H1 (cell line): Measurements from ENCODE around the gene TMEM106C. TPM values are rescaled to one million over a fixed set of nuclear protein-coding genes. Genes with fewer than 3 reads are reported as not detected.
A peak's percentile ranks its signal among the peaks of the same experiment; 100 is the strongest.

ENCODE experiments used
- CTCF ChIA-PET: fragments of 300-600 bp; sonication (Branson Sonifier 250); formaldehyde crosslinking; loops from one replicate; lab custom pipeline; 2021; ENCODE audit not compliant: partially characterized antibody; lab: Charles Lee
- POLR2A ChIA-PET: fragments of 300-600 bp; sonication (Branson Sonifier 250); formaldehyde crosslinking; loops from one replicate; lab custom pipeline; 2021; ENCODE audit warnings: inconsistent platforms; ENCODE audit not compliant: partially characterized antibody; lab: Charles Lee
- DNase-seq, 2 experiments: peaks; one replicate each; pipeline versions ENCODE4 v3.0.0 to v3.0.0-alpha.2; 2010 to 2022; ENCODE audit warnings: low spot score in 2 of 2, low read depth in 1 of 2, mixed read lengths in 1 of 2
- FAIRE-seq: peaks from 2 replicates; lab custom pipeline; 2011; peaks lifted over from hg19 to GRCh38; lab: Jason Lieb, UNC
- H2AFZ ChIP-seq: 2 replicates; pipeline ENCODE4 v1.8.1; 2012; ENCODE audit warnings: low read length, inconsistent platforms
- H2AK5ac ChIP-seq: 2 replicates; pipeline ENCODE4 v1.6.1; 2013; ENCODE audit warnings: low read depth, low read length
- H2BK120ac ChIP-seq: replicated peaks from 2 replicates; pipeline ENCODE3; 2013; ENCODE audit warnings: low read depth, low read length, inconsistent platforms
- H2BK12ac ChIP-seq: 2 replicates; pipeline ENCODE4 v1.6.1; 2013; ENCODE audit warnings: low read depth, low read length
- H2BK15ac ChIP-seq: 2 replicates; pipeline ENCODE4 v1.6.1; 2013; ENCODE audit warnings: low read length
- H2BK20ac ChIP-seq: 2 replicates; pipeline ENCODE4 v1.6.1; 2013; ENCODE audit warnings: low read length
- H2BK5ac ChIP-seq: 2 replicates; pipeline ENCODE4 v1.6.1; 2013; ENCODE audit warnings: low read depth, low read length
- H3K14ac ChIP-seq: 2 replicates; pipeline ENCODE4 v1.6.1; 2013; ENCODE audit warnings: inconsistent platforms; ENCODE audit not compliant: insufficient read length
- H3K18ac ChIP-seq: 2 replicates; pipeline ENCODE4 v1.6.1; 2013; ENCODE audit warnings: low read length; ENCODE audit errors: extremely low read depth
- H3K23ac ChIP-seq: 2 replicates; pipeline ENCODE4 v1.6.1; 2013; ENCODE audit warnings: inconsistent platforms; ENCODE audit not compliant: insufficient read length
- H3K23me2 ChIP-seq: 2 replicates; pipeline ENCODE4 v1.6.1; 2013; ENCODE audit warnings: low read depth, low read length
- H3K27ac ChIP-seq: 2 replicates; pipeline ENCODE4 v1.6.1; 2011; ENCODE audit warnings: low read depth, low read length, inconsistent platforms
- H3K27me3 ChIP-seq, 4 experiments: replicated peaks in 1 of 4; 1 replicate in 1 of 4; 2 replicates in 3 of 4; pipeline versions ENCODE4 v1.6.1 to v1.8.1; 2011 to 2013; ENCODE audit warnings: low read length in 3 of 4, mild to moderate bottlenecking in 3 of 4, inconsistent platforms in 2 of 4, mixed read lengths in 2 of 4, moderate library complexity in 1 of 4; ENCODE audit not compliant: control insufficient read depth in 3 of 4, insufficient read depth in 3 of 4; ENCODE audit errors: extremely low read depth in 1 of 4
- H3K36me3 ChIP-seq, 4 experiments: 2 replicates each; pipeline versions ENCODE4 v1.6.1 to v1.8.1; 2011 to 2013; ENCODE audit warnings: mild to moderate bottlenecking in 4 of 4, low read length in 3 of 4, moderate library complexity in 2 of 4, control low read depth in 1 of 4, inconsistent platforms in 1 of 4; ENCODE audit not compliant: insufficient read depth in 4 of 4, control insufficient read depth in 2 of 4
- H3K4ac ChIP-seq: replicated peaks from 2 replicates; pipeline ENCODE3; 2013; ENCODE audit warnings: low read length, low read depth, mixed read lengths, inconsistent platforms; ENCODE audit not compliant: insufficient read length
- H3K4me1 ChIP-seq, 4 experiments: replicated peaks in 1 of 4; 1 replicate in 1 of 4; 2 replicates in 3 of 4; pipeline versions ENCODE4 v1.6.1 to v1.8.1; 2011 to 2013; ENCODE audit warnings: low read length in 3 of 4, inconsistent platforms in 2 of 4, mixed read lengths in 1 of 4; ENCODE audit not compliant: insufficient read depth in 4 of 4, control insufficient read depth in 3 of 4
- H3K4me2 ChIP-seq, 2 experiments: 2 replicates each; pipeline versions ENCODE4 v1.6.1 to v1.8.1; 2011 to 2013; ENCODE audit warnings: low read depth in 2 of 2, low read length in 2 of 2, control low read depth in 1 of 2, inconsistent platforms in 1 of 2, mild to moderate bottlenecking in 1 of 2; ENCODE audit not compliant: insufficient read depth in 1 of 2
- H3K4me3 ChIP-seq, 4 experiments: fragments of 200-600, 300-600 bp in 1 of 4; sonication (generic), shearing (Covaris generic), sonication (Bioruptor Twin) in 1 of 4; 2 replicates each; pipeline versions ENCODE4 v1.5.1 to v1.8.1; 2011 to 2016; ENCODE audit warnings: low read length in 4 of 4, low read depth in 3 of 4, control low read depth in 2 of 4, inconsistent platforms in 2 of 4, mild to moderate bottlenecking in 2 of 4, mixed read lengths in 1 of 4, moderate library complexity in 1 of 4; ENCODE audit not compliant: insufficient read depth in 2 of 4; ENCODE audit errors: extremely low read depth in 1 of 4
- H3K56ac ChIP-seq: replicated peaks from 2 replicates; pipeline ENCODE3; 2013; ENCODE audit warnings: low read depth, mild to moderate bottlenecking, mixed read lengths, low read length, inconsistent platforms; ENCODE audit not compliant: insufficient read length
- H3K79me1 ChIP-seq: 2 replicates; pipeline ENCODE4 v1.6.1; 2013; ENCODE audit warnings: low read depth, low read length, control low read depth
- H3K79me2 ChIP-seq, 2 experiments: 2 replicates each; pipeline versions ENCODE4 v1.6.1 to v1.8.1; 2012 to 2013; ENCODE audit warnings: low read length in 2 of 2, mild to moderate bottlenecking in 2 of 2, inconsistent platforms in 1 of 2; ENCODE audit not compliant: insufficient read depth in 2 of 2, control insufficient read depth in 1 of 2
- H3K9ac ChIP-seq, 4 experiments: replicated peaks in 1 of 4; 1 replicate in 1 of 4; 2 replicates in 3 of 4; pipeline versions ENCODE4 v1.6.1 to v1.8.1; 2011 to 2013; ENCODE audit warnings: low read depth in 3 of 4, low read length in 3 of 4, control low read depth in 2 of 4, mild to moderate bottlenecking in 2 of 4, moderate library complexity in 2 of 4, inconsistent platforms in 1 of 4; ENCODE audit errors: extremely low read depth in 1 of 4
- H3K9me3 ChIP-seq, 2 experiments: 2 replicates each; pipeline versions ENCODE4 v1.6.1 to v1.8.1; 2012 to 2013; ENCODE audit warnings: mild to moderate bottlenecking in 2 of 2, moderate library complexity in 2 of 2, control low read depth in 1 of 2, inconsistent platforms in 1 of 2, low read depth in 1 of 2, low read length in 1 of 2, mixed read lengths in 1 of 2; ENCODE audit not compliant: insufficient read depth in 2 of 2
- H4K20me1 ChIP-seq, 2 experiments: replicated peaks in 1 of 2; 2 replicates each; pipeline versions ENCODE3 to v1.8.1; 2011 to 2013; ENCODE audit warnings: inconsistent platforms in 2 of 2, low read length in 2 of 2, mild to moderate bottlenecking in 1 of 2; ENCODE audit not compliant: insufficient read depth in 2 of 2, control insufficient read depth in 1 of 2
- H4K5ac ChIP-seq: 2 replicates; pipeline ENCODE4 v1.6.1; 2013; ENCODE audit warnings: low read length, low read depth, mixed read lengths, inconsistent platforms; ENCODE audit not compliant: insufficient read length
- H4K8ac ChIP-seq: 2 replicates; pipeline ENCODE4 v1.8.0; 2013; ENCODE audit warnings: mild to moderate bottlenecking, moderate library complexity, low read length, inconsistent platforms; ENCODE audit not compliant: insufficient read depth; ENCODE audit errors: extremely low read depth
- H4K91ac ChIP-seq: replicated peaks from 2 replicates; pipeline ENCODE3; 2013; ENCODE audit warnings: low read length, mixed read lengths, inconsistent platforms; ENCODE audit not compliant: insufficient read length
- WGBS, 2 experiments: shearing (Covaris generic) in 1 of 2; methylation state at CpG; one replicate each; pipeline versions ENCODE4 v1.1.6 to v1.1.7; 2013 to 2015; ENCODE audit warnings: low lambda C conversion rate in 2 of 2, mixed read lengths in 2 of 2, inconsistent platforms in 1 of 2, low coverage in 1 of 2, missing lambda C conversion rate in 1 of 2; ENCODE audit not compliant: insufficient replicate concordance in 2 of 2, insufficient coverage in 1 of 2, insufficient read length in 1 of 2; ENCODE audit errors: extremely low coverage in 1 of 2, missing lambda C conversion rate in 1 of 2; 5-methylcytosine and 5-hydroxymethylcytosine counted together
- polyA plus RNA-seq, 7 experiments: library from polyadenylated mRNA; depleted of rRNA in 3 of 7; stranded (reverse) in 5 of 7; unstranded in 2 of 7; fragments of >200 nt in 5 of 7; fragments of 200-250 nt in 2 of 7; gene quantifications; 1 replicate in 5 of 7; 2 replicates in 1 of 7; 4 replicates in 1 of 7; pipeline versions ENCODE4 v1.2.1 to v1.2.3, GENCODE V29; 2011 to 2013; ENCODE audit warnings: missing spikeins in 2 of 7, mixed read lengths in 2 of 7
- total RNA-seq: library from RNA; stranded (reverse); fragmentation: NEBNext Ultra II Directional; extraction: Animal tissue kit (Norgen Biotek cat#: 25700); gene quantifications from 2 replicates; pipeline ENCODE4 v1.2.1, GENCODE V29; 2021

Gene TMEM106C
- total and polyA plus RNA-seq, 2 of the 8 experiments (the other 6 are each of a cell fraction or from before 2014, with no cell fraction given) = 36.6 to 45.3 TPM

DNA sequence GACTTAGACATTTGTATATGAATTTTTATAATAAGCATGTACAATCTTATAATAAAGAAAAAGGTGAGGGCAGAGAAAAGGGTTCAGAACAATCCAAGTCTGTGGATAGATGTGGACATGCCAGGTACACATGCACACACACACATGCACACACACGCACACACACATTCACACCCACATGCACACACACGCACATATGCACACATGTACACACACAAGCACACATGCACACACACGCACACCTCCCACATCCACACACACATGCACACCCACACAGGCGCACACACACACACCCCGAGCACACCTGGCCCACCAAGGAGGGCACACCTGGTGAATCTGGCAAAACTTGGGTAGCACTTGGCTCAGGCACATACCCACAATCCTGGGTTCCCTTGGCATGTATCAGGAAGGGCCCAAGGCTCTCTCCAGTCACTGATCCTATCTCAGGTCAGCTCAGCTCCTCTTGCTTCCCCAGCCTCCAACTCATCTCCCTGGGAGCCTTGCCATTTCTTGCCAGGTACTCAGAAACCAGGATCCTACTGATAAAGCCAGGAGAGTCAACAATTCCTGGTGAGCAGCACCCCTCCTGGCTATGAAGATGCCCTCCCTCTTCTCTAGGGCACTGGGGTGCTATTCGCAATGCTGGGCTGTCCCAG, 18.6 kb upstream of the TMEM106C start:
- no peak for FAIRE-seq
- peaks cover 0 to 20% (median 15%) of the 10 kb centered on the region in 4 experiments; a peak in 5 of 7 replicates for H3K27me3 ChIP-seq
- H4K20me1 ChIP-seq = peaks cover 0 to 2% of the 10 kb centered on the region in 2 experiments
- H3K4me2 ChIP-seq = no peak overlapping the region
- no peak overlapping the region for H3K23ac ChIP-seq
- 0 out of 2 replicates have a peak overlapping the region, but pooled peaks have one; percentile 54 for H2AK5ac ChIP-seq
- peak overlapping the region; percentile 9; the same call in 1 of the 2 replicates for H2BK5ac ChIP-seq
- WGBS, 2 experiments = 74% methylated on average over 6 of the region's 6 CpGs; no CpG with 5 or more reads in 1 of the 2 experiments
- H3K56ac ChIP-seq = no peak overlapping the region
- peaks cover 0 to 16% (median 13%) of the 10 kb centered on the region in 4 experiments; a peak in 5 of 7 replicates for H3K4me1 ChIP-seq
- H2BK15ac ChIP-seq = no peak overlapping the region
- no peaks in the 10 kb centered on the region for H3K79me2 ChIP-seq
- H3K14ac ChIP-seq = no peak overlapping the region
- H2BK12ac ChIP-seq = no peak overlapping the region
- no peaks in the 10 kb centered on the region for H3K36me3 ChIP-seq
- H4K91ac ChIP-seq = peak overlapping the region; percentile 47
- H2BK20ac ChIP-seq = no peak overlapping the region
- no peaks in the 10 kb centered on the region for H3K79me1 ChIP-seq
- no peak overlapping the region for H3K9ac ChIP-seq
- no peaks in the 10 kb centered on the region for H3K9me3 ChIP-seq
- H2BK120ac ChIP-seq = no peak overlapping the region
- no peak for DNase-seq
- no peak overlapping the region for H4K5ac ChIP-seq
- no peak overlapping the region for H3K18ac ChIP-seq
- no peak overlapping the region for H2AFZ ChIP-seq
- H4K8ac ChIP-seq = no peak overlapping the region
- peaks cover 6% of the 10 kb centered on the region for H3K23me2 ChIP-seq
- no peak overlapping the region for H3K4ac ChIP-seq
- no peak overlapping the region for H3K4me3 ChIP-seq
- H3K27ac ChIP-seq = no peak overlapping the region
- ChIA-PET POLR2A (no interaction called here), CTCF (interaction anchor here (0.5 to 2.6 kb wide), 4 partner anchors 19 to 163 kb away, joined by 3 to 7 read pairs (median 3); partner anchors contain the start of gene TMEM106C)
